ENCODE results near the gene SNAP29. TPM values are rescaled to one million over a fixed set of nuclear protein-coding genes. Genes with fewer than 3 reads are reported as not detected.

Gene SNAP29
- total and polyA plus RNA-seq, 9 of the 15 experiments (the other 6 are each of a cell fraction or from before 2014, with no cell fraction given), result 19.5 to 250 (median 75.9) TPM

- TF ChIP-seq USF1 (CRISPR knock-in tag; IDR thresholded peaks at IDR 0.05) (peak; percentile 44), SP1 (CRISPR knock-in tag; IDR thresholded peaks at IDR 0.05) (no peak), TSC22D4 (tag; IDR thresholded peaks at IDR 0.05) (peak; percentile 90; the same call in 1 of the 2 replicates), TCF3 (CRISPR knock-in tag; IDR thresholded peaks at IDR 0.05) (no peak), MCM3 (IDR thresholded peaks at IDR 0.05) (no peak), PBX2 (CRISPR knock-in tag; IDR thresholded peaks at IDR 0.05; ENCODE audit: low read depth) (0 out of 2 replicates have a peak, but pooled peaks have one; percentile 29), PBX2 (tag; conservative IDR thresholded peaks at IDR 0.05; ENCODE audit: low read depth) (no peak), POLR2G (IDR thresholded peaks at IDR 0.05; ENCODE audit: low read depth, low read length) (no peak), NR3C1 (CRISPR knock-in tag; IDR thresholded peaks at IDR 0.05) (no peak), SRSF9 (IDR thresholded peaks at IDR 0.05; ENCODE audit: borderline replicate concordance, low read depth, low read length) (no peak), TBP (optimal IDR thresholded peaks at IDR 0.05; ENCODE audit: low read depth, low read length) (peak; percentile 36), RBM25 (IDR thresholded peaks at IDR 0.05; ENCODE audit: low read depth, low read length, severe bottlenecking) (no peak), ZNF75A (CRISPR knock-in tag; IDR thresholded peaks at IDR 0.05) (no peak), ELK1 (CRISPR knock-in tag; IDR thresholded peaks at IDR 0.05) (no peak), MCM2 (IDR thresholded peaks at IDR 0.05; ENCODE audit: low read depth) (no peak), IRF1 (CRISPR knock-in tag; IDR thresholded peaks at IDR 0.05; ENCODE audit: borderline replicate concordance) (no peak), HES1 (IDR thresholded peaks at IDR 0.05; ENCODE audit: low read depth) (0 out of 2 replicates have a peak, but pooled peaks have one; percentile 5), EWSR1 (IDR thresholded peaks at IDR 0.05; ENCODE audit: borderline replicate concordance, low read depth, partially characterized antibody) (no peak), TEAD4 (IDR thresholded peaks at IDR 0.05; ENCODE audit: low read length) (no peak), TEAD4 (CRISPR knock-in tag; IDR thresholded peaks at IDR 0.05; ENCODE audit: borderline replicate concordance) (no peak), ATF6 (CRISPR knock-in tag; IDR thresholded peaks at IDR 0.05) (no peak)
Measured at GRCh38 chr22:20885017-20885556, 26.3 kb downstream of the SNAP29 start (continued).
